Measurements from ENCODE around the gene BMAL1. TPM values are rescaled to one million over a fixed set of nuclear protein-coding genes. Genes with fewer than 3 reads are reported as not detected.

The BMAL1 gene
- total RNA-seq, 1 experiment from 2014 or later, result 8.3 TPM

GRCh38 chr11:13375798-13376197 is 98.2 kb downstream of the BMAL1 start:
- Mint-ChIP-seq H3K4me3 (no peak overlapping the region), H3K27me3 (ENCODE audit: low read depth) (no peaks in the 10 kb centered on the region), H3K9me3 (no peaks in the 10 kb centered on the region), H3K36me3 (no peaks in the 10 kb centered on the region), H3K27ac (no peak overlapping the region), H3K4me1 (peaks cover 6% of the 10 kb centered on the region)
- DNase-seq (ENCODE audit: low spot score), result no peak
- TF ChIP-seq NR1H2 (CRISPR knock-in tag; IDR thresholded peaks at IDR 0.05) (no peak), USF1 (CRISPR knock-in tag; IDR thresholded peaks at IDR 0.05) (no peak), NFATC4 (CRISPR knock-in tag; IDR thresholded peaks at IDR 0.05) (no peak), SMAD3 (CRISPR knock-in tag; IDR thresholded peaks at IDR 0.05; ENCODE audit: borderline replicate concordance) (no peak), FOXP4 (CRISPR knock-in tag; IDR thresholded peaks at IDR 0.05) (no peak)
- POLR2A ChIA-PET, result no interaction called here
- no peak for ATAC-seq
- CTCF ChIA-PET, result interaction anchor here (1.0 to 1.9 kb wide), 4 partner anchors 9 to 137 kb away, joined by 3 to 10 read pairs (median 4); no protein-coding TSS in a partner anchor

GRCh38 chr11:13376402-13376801 is 98.8 kb downstream of the BMAL1 start:
- POLR2A ChIA-PET, result no interaction called here
- TF ChIP-seq AFF4 (CRISPR knock-in tag; IDR thresholded peaks at IDR 0.05; ENCODE audit: borderline replicate concordance), result no peak
- TF ChIP-seq ZNF121 (CRISPR knock-in tag; IDR thresholded peaks at IDR 0.05), result no peak
- TF ChIP-seq JAZF1 (CRISPR knock-in tag; IDR thresholded peaks at IDR 0.05), result no peak
- no peak for TF ChIP-seq ZBTB43 (CRISPR knock-in tag; IDR thresholded peaks at IDR 0.05)
- no peak for TF ChIP-seq HMGXB4 (CRISPR knock-in tag; IDR thresholded peaks at IDR 0.05)
- TF ChIP-seq ERG (CRISPR knock-in tag; IDR thresholded peaks at IDR 0.05), result no peak
- no peak for TF ChIP-seq AR (CRISPR knock-in tag; IDR thresholded peaks at IDR 0.05)
- no peak for TF ChIP-seq ZBTB21 (CRISPR knock-in tag; IDR thresholded peaks at IDR 0.05; ENCODE audit: borderline replicate concordance)
- TF ChIP-seq E2F5 (CRISPR knock-in tag; IDR thresholded peaks at IDR 0.05), result no peak
- no peak for TF ChIP-seq NFATC4 (CRISPR knock-in tag; IDR thresholded peaks at IDR 0.05)
- TF ChIP-seq ZSCAN18 (CRISPR knock-in tag; IDR thresholded peaks at IDR 0.05), result no peak
- no peak for TF ChIP-seq RORB (CRISPR knock-in tag; IDR thresholded peaks at IDR 0.05)

More at GRCh38 chr11:13376402-13376801, 98.8 kb downstream of the BMAL1 start:
- DNase-seq (ENCODE audit: low spot score), result no peak
- H3K27me3 Mint-ChIP-seq (ENCODE audit: low read depth), result no peaks in the 10 kb centered on the region
- H3K27ac Mint-ChIP-seq, result no peak overlapping the region
- H3K9me3 Mint-ChIP-seq, result no peaks in the 10 kb centered on the region
- CTCF ChIA-PET, result interaction anchor here (1.0 to 1.9 kb wide), 4 partner anchors 8 to 138 kb away, joined by 3 to 10 read pairs (median 4); no protein-coding TSS in a partner anchor
- no peaks in the 10 kb centered on the region for H3K36me3 Mint-ChIP-seq
- peaks cover 6% of the 10 kb centered on the region for H3K4me1 Mint-ChIP-seq
- H3K4me3 Mint-ChIP-seq, result no peak overlapping the region
- no peak for ATAC-seq

All from WTC11 (cell line).